DMS 273 treated with DMSO at 0.1 percent for 48 hours (cell line): ENCODE data around the gene THY1.
"Not testable (repeated sequence)": the region's sequence is repeated elsewhere in the genome, so short reads cannot be mapped to it uniquely, and the experiment has no call there.

ENCODE experiments used
- DNase-seq: peaks from one replicate; lab custom pipeline; 2025; lab: John Stamatoyannopoulos, UW

Gene THY1

DNA sequence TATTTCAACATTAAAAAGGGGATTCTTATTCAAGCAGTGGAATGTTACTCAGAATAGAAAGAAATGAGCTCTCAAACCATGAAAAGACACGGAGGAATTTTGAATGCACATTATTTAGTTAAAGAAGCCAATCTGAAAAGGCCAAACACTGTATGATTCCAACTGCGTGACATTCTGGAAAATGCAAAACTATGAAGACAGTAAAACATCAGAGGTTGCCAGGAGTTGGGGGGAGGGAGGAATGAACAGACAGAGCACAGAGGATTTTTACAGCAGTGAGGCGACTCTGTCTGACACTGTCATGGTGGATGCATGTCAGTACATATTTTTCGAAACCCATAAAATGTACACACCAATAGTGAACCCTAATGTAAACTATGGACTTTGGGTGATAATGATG lies 22.9 kb upstream of the THY1 start:
- no peak for DNase-seq

DNA sequence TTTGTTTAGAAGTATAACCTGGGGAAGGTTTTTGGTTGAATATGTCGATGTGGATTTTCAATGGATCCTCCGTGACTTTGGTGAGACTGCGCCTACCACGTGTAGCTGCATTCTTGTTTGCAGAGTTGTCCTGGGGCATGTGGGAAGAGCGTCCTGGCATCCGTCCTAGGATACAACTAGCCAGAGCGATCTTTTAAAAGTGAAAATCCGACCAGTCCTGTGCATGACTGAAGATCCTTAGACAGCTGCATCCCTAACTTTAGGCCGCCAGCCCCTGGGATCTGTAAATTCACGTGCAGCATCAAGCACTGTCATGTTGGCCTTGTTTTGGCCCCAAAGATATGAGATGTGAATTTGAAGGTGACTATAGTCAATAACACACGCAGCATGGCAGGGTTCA lies 22.4 kb upstream of the THY1 start:
- DNase-seq: no peak

DNA sequence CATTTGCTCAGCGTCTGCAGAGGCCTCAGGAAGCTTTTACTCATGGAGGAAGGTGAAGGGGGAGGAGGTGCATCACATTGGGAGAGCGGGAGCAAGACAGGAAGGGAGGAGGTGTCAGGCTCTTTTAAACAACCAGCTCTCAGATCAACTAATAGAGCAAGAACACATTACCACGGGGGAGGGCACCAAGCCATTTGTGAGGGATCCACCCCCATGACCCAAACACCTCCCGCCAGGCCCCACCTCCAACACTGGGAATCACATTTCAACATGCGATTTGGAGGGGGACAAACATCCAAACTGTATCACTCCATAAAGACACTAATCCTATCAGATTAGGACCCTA lies 18.9 kb upstream of the THY1 start:
- no peak for DNase-seq

DNA sequence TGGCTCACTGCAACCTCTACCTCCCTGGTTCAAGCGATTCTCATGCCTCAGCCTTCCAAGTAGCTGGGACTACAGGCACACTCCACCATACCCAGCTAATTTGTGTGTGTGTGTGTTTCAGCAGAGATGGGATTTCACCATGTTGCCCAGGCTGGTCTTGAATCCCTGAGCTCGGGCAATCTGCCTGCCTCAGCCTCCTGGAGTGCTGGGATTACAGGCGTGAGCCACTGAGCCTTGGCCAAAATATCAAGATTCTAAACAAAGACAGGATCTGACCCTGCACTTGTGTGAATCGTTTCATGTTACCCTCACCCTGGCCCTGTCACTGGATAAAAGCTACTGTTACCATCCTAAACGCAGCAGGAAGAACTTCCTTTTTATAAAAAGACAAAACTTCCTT lies 15.6 kb upstream of the THY1 start:
- no peak for DNase-seq

- not testable (repeated sequence) for DNase-seq
Measured at GRCh38 chr11:119437521-119437920, 14.5 kb upstream of the THY1 start.

GRCh38 chr11:119436711-119437110 lies 13.7 kb upstream of the THY1 start:
- no peak for DNase-seq

DNA sequence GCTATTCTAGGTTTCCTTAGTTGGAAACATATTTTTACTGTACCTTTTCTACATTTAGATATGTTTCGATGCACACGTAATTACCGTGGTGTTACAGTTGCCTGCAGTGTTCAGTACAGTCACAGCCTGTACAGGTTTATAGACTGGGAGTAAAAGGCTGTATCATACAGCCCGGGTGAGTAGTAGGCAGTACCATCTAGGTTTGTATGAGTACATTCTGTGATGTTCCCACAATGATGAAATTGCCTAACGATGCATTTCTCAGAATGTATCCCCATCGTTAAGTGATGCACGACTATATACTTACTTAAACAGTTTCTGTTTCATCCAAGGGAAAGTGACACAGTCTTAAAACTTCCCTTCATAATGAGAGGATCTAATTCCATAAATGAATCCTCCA lies 13.1 kb upstream of the THY1 start:
- DNase-seq: no peak

GRCh38 chr11:119434591-119435330 lies 11.8 kb upstream of the THY1 start:
- DNase-seq: no peak

DNA sequence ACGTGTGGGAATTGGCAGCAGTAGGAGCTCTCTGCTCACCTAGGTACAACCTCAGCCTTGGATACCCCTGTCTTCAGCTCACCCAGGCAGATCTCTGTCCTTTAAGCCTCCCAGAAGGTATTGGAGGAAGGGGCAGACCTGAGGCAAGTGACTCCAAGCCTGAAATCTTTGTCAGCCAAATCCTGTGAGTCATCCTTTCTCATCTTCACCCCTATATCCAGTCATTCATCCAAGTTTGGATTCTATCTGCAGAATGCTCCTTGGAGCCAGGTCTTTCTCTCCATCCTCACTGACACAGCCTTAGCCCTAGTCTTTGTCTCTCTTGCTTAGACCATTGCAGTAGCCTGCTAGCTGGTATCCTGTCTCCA lies 10.4 kb upstream of the THY1 start:
- no peak for DNase-seq

DNA sequence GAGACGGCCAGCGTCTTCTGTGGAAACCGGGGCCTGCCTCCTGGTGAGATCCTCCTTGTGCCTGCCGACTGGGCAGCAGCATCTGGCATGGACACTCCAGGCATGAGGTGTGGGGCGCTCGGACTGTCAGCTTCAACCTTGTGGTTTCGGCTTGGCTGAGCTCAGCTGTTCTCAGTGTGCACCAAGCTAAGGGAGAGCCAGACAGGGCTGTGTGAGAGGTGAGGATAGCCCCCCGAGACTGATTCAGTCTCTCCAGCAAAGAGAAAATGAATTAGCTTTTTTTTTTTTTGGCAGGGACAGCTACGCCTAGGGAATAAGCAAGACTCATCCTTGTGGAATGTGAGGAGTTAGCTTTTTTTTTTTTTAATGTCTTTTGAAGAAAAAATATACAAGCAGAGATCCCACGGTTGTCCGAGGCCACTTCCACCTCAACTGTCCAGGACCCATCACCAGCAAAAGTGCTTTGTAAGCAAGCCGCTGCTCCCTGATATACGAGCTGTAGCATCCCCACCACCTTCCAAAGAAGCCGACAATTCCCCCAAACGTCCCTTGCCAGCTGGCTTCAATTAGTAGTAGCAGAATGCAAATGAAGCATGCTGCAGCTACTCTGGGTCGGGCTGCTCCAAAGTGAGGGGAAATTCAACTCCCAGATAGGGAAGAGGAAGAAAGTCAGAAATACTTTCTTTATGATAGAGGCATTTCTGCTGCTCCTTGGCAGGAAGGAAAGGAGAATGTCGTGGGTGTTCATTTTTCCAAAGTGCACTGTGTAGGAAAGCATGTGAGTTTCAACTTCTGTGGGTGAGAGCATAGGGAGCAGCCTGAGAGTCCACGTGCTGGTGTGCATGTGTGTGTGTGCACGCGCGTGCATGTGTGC lies 9.7 kb upstream of the THY1 start:
- peak; percentile 46 for DNase-seq

GRCh38 chr11:119431523-119431922 lies 8.6 kb upstream of the THY1 start:
- no peak for DNase-seq

DNA sequence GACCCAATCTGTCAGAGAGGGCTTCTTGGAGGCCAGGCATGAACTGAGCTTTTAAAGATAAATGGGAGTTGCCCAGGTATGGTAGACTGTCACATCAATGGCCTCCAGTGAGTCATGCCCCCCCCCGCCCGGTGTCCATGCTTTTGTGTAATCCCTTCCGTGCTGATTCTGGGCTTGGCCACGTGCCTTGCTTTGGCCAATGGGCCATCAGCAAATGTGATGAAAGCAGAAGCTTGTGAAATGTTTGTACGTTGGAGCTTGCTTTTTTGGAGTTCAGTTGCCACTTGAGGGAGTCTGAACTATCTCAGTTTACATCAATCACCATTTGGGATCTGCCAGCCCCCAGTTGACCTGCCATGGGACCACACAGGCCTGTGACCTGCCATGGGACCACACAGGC lies 4.3 kb upstream of the THY1 start:
- no peak for DNase-seq

GRCh38 chr11:119426142-119426541 lies 3.2 kb upstream of the THY1 start:
- no peak for DNase-seq

GRCh38 chr11:119424775-119425174 lies 1.8 kb upstream of the THY1 start:
- no peak for DNase-seq

- no peak for DNase-seq
Measured at GRCh38 chr11:119424276-119424675, 1.3 kb upstream of the THY1 start.

DNA sequence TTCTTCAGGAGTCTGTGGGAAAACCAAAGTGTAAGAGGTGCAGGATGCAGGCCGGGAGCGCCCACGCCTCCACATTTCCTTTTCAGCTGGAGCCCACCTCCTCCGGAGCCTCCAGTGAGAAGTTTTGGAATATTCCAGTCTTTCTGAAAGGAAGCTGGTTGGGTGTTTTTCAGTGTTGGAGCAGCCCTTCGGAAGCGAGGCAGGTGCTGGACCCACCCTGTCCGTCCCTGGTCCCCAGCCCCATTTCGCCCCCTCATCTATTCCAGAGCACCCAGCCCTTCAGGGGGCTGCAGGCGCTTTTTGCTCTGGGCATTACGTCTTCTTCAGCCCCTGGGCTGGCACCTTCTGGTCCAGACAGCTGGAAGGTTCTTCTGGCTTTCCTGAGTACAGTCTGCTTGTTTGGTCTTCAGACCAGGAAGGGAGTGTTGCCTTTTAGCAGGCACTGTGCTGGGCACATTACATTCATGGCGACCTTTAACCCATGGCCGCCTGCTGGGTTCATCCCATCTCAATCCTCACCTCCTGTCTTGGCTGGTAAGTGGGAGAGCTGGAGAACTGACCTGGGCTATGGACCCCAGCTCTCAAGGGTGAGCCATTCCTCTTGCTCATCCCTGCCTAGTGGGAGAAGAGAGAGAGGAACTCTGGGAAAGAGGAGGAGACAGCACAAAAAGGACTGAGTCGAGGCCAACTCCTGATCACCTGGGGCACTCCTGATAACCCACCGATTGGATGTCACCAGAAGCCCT lies 710 bp upstream of the THY1 start:
- DNase-seq: no peak

DNA sequence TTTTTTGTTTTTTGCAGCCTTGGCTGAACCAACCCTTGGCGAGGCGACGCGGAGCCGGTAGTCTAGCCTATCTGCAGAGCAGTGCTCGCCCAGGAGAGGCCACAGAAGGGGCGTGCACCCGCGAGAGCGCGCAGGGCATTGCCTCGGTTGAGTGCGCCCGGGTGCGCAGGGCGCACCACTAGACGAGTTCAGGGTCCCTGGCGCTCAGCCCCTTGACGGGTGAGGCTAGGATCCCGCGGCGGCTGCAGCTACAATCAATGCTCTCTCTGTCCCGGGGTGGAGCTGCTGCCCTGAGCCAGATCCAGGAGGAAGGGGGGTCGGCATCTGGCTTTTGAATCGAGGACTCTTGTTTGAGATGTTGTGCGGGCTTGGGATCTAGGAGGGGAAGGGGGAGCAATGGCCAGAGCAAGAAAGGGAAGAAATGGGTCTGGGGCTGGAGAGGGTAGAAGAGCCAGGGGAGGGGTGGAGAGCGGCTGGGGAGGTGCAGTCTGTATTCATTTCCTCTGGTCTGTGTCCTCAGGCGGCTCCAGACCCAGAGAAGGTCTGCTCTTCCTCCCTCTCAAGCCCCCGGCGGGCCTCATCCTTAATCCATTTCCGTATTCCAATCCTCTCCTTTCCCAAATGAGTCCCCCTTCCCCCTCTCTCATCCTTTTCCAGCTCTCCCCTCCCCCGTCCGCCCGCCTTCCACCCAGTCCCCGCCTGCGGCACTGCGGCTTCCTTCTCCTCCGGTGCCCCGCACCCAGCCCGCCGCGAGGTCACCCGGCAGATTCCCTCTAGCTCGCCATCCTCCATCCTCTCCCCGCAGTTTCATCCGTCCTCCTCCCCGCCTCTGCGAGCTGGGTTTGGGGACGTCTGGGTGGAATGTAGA lies 797 bp downstream of the THY1 start:
- no peak for DNase-seq

DNA sequence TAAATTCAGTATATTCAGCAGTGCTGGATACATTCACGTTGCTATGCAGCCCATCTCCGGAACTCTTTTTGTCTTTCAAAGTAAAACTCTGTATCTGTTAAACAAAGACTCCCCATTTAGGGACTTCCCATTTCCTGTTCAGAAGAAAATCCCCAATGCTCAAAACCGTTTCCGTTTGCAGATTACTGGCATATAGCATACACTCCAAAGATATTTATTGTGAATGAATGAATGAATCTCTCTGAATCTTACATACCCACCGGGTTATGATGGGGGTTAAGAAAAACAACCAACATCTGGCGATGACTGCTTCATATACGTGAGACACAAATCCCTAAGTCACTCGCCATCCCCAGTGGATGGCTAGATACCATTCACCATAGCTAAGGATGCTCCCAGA lies 1.6 kb downstream of the THY1 start:
- DNase-seq: no peak

GRCh38 chr11:119420631-119421030 lies 2.3 kb downstream of the THY1 start:
- no peak for DNase-seq

DNA sequence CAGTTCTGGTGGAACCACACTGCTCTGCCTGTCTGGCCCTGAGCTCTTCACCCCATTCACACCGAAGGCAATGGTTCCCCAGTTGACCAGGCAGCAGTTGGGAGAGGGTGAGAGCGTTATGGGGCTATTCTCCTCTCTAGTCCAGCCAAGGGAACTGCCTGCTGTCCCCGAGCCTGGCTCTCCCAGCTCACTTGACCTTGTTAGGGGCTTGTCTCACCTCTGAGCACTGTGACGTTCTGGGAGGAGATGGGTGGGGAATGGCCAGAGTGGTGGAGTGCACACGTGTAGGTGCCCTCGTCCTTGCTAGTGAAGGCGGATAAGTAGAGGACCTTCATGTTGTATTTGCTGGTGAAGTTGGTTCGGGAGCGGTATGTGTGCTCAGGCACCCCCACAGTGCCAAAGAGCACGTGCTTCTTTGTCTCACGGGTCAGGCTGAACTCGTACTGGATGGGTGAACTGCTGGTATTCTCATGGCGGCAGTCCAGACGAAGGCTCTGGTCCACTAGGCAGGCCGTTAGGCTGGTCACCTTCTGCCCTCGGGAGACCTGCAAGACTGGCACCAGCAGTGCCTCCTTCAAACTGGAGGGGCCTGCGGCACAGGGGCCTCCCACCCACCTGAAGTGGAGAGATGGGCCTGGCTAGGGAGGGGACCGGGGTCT lies 3.0 kb downstream of the THY1 start:
- no peak for DNase-seq

DNA sequence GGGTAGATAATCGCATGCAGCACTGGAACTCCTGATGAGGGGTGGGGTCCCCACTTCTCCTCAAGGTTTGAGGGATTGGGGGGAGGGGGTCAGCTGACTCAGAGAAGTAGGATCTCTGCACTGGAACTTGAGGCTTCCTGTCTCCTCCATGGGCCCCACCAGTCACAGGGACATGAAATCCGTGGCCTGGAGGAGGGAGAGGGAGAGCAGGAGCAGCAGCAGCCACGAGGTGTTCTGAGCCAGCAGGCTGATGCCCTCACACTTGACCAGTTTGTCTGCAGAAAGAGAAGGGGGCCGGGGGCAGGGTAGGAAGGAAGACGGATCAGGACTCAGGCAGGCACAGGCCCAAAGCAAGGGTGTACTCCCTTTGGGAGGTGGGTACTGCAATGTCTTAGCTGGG lies 3.7 kb downstream of the THY1 start:
- no peak for DNase-seq
